ENCODE measurements around the gene ARHGEF6. TPM values are rescaled to one million over a fixed set of nuclear protein-coding genes. Genes with fewer than 3 reads are reported as not detected.

The ARHGEF6 gene
- total and polyA plus RNA-seq, 3 donors from 2014 or later: 5.7 to 7.0 (median 6.8) TPM

DNA sequence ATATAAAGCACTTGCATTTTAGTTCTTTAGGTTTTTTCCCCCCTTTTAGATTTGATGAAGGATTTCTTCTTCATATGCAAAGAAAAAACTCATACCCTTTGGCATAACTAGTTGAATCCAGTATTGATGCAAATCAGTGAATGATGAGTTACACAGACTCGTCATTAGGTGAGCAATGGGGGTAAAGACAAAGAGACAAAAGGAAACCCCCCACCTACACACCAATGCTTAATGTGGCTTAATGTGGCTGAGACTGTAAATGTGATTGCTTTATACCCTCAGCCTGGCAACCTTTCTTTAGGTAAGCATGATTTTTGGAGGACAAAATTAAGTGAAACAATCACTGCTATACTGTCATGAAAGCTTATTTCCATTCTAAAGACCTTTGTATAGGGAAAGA lies 93.3 kb downstream of the ARHGEF6 start:
- WGBS, 2 donors: 89 to 100% methylated on average over 1 of the region's 1 CpG
- H3K9me3 ChIP-seq: no peaks in the 10 kb centered on the region
- no peak overlapping the region for H3K27ac ChIP-seq
- DNase-seq: no peak
- H3K27me3 ChIP-seq: no peaks in the 10 kb centered on the region
- H3K36me3 ChIP-seq (ENCODE audit: low read depth, missing control alignments): no peaks in the 10 kb centered on the region
- TF ChIP-seq, protein P1, sequence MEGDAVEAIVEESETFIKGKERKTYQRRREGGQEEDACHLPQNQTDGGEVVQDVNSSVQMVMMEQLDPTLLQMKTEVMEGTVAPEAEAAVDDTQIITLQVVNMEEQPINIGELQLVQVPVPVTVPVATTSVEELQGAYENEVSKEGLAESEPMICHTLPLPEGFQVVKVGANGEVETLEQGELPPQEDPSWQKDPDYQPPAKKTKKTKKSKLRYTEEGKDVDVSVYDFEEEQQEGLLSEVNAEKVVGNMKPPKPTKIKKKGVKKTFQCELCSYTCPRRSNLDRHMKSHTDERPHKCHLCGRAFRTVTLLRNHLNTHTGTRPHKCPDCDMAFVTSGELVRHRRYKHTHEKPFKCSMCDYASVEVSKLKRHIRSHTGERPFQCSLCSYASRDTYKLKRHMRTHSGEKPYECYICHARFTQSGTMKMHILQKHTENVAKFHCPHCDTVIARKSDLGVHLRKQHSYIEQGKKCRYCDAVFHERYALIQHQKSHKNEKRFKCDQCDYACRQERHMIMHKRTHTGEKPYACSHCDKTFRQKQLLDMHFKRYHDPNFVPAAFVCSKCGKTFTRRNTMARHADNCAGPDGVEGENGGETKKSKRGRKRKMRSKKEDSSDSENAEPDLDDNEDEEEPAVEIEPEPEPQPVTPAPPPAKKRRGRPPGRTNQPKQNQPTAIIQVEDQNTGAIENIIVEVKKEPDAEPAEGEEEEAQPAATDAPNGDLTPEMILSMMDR (IDR thresholded peaks at IDR 0.05): no peak
- no peak for TF ChIP-seq POLR2A (IDR thresholded peaks at IDR 0.05)
- no peak overlapping the region for H3K4me3 ChIP-seq
- intact Hi-C loops (cut with DNase I; ENCODE audit: low total_unique reads): no loop called here
- H3K4me1 ChIP-seq: no peaks in the 10 kb centered on the region

DNA sequence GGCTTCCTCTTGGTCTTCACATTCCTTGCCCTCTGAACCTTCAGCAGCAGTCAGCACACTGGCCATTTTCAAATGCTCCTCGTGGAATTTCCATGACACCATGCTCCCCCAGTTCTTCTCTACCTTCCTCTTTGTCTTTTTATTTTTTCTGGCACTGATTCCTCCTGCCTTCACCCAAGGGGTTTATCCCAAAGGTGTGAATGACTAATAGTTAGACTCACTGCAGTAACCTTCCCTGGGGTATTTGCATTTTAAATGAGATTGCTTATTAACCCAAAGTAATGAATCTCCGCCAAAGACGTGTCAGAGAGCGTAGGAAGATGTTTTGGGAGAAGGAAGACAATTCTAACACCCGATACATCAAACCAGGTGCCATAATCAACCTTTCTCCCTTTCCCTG lies 96.6 kb downstream of the ARHGEF6 start:
- 96 to 99% methylated on average over 5 of the region's 5 CpGs for WGBS, 2 donors
- intact Hi-C loops (cut with DNase I; ENCODE audit: low total_unique reads): no loop called here
- H3K4me1 ChIP-seq: no peaks in the 10 kb centered on the region

DNA sequence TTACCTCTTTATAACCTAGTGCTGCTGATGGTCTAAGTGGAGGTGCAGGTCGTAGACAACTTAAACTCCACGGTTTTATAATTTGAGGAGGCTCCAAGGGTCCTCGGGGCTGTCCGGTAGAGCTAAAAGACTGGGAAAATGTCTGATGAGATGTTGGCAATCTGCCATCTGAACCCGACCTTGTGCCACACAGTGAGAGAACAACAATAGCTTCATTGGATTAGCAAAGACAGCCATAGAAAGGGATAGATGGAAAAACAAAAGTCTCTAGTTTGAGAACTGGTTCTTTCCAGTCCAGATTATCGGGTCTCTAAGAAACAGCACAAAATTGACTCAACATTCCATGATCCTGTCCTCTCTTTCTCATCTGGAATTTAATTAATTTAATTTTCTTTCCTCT lies 101.2 kb downstream of the ARHGEF6 start:
- Histone ChIP-seq H3K4me1 (no peaks in the 10 kb centered on the region), H3K27me3 (no peaks in the 10 kb centered on the region), H3K27ac (no peak overlapping the region), H3K36me3 (ENCODE audit: low read depth, missing control alignments) (no peaks in the 10 kb centered on the region), H3K4me3 (no peak overlapping the region), H3K9me3 (no peaks in the 10 kb centered on the region)
- DNase-seq: no peak
- 66 to 67% methylated on average over 6 of the region's 6 CpGs for WGBS, 2 donors
- intact Hi-C loops (cut with DNase I; ENCODE audit: low total_unique reads): no loop called here
- no peak for TF ChIP-seq POLR2A (IDR thresholded peaks at IDR 0.05)
- TF ChIP-seq, protein P1 (IDR thresholded peaks at IDR 0.05): no peak

More for the DNA sequence above, 96.6 kb downstream of the ARHGEF6 start:
- no peak for DNase-seq
- TF ChIP-seq, protein P1 (IDR thresholded peaks at IDR 0.05): no peak
- no peak for TF ChIP-seq POLR2A (IDR thresholded peaks at IDR 0.05)
- H3K27ac ChIP-seq: no peak overlapping the region
- H3K4me3 ChIP-seq: no peak overlapping the region
- no peaks in the 10 kb centered on the region for H3K9me3 ChIP-seq
- H3K36me3 ChIP-seq (ENCODE audit: low read depth, missing control alignments): no peaks in the 10 kb centered on the region
- H3K27me3 ChIP-seq: no peaks in the 10 kb centered on the region

DNA sequence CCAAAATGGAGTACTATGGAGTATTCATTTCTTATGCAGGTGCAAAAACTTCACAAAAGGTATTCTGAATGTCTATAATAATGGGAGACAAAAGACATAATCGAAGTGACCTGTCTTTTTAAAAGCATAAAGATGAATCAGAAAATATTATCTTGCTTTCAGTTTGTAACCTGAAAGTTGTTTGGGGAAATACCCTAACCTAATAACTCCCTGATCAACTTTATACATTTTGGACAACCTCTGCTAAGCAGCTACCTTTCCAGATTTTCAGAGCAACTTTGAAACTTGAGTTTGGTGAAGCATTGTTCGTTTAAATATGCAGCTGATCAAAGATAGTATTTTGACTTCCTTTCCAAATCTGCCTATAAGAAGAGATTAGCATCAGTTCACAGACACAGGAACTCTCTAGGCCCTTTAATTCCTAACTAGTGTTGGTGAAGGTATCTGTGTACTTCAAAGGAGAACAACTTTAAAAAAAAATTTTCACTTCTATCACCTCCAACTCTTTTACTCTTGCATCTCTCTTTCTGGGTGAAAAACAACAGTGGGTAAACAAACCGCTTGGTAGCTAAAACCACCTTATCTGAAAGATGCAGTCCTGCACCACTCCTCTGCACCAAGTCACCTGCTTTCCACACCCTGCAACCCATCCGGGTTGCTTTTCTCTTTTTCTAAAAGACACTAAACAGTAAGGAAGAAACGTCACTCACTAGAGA lies 106.3 kb downstream of the ARHGEF6 start:
- H3K4me1 ChIP-seq: no peaks in the 10 kb centered on the region
- WGBS, 2 donors: 73 to 75% methylated on average over 5 of the region's 5 CpGs
- DNase-seq: no peak
- H3K9me3 ChIP-seq: no peaks in the 10 kb centered on the region
- H3K27me3 ChIP-seq: no peaks in the 10 kb centered on the region
- no peak overlapping the region for H3K27ac ChIP-seq
- no peak overlapping the region for H3K4me3 ChIP-seq
- TF ChIP-seq, protein P1 (IDR thresholded peaks at IDR 0.05): no peak
- TF ChIP-seq POLR2A (IDR thresholded peaks at IDR 0.05): no peak
- intact Hi-C loops (cut with DNase I; ENCODE audit: low total_unique reads): no loop called here
- H3K36me3 ChIP-seq (ENCODE audit: low read depth, missing control alignments): no peaks in the 10 kb centered on the region
